ENCODE measurements around the gene SUN5.
"Not testable (repeated sequence)": the region's sequence is repeated elsewhere in the genome, so short reads cannot be mapped to it uniquely, and the experiment has no call there.

SUN5 gene

DNA sequence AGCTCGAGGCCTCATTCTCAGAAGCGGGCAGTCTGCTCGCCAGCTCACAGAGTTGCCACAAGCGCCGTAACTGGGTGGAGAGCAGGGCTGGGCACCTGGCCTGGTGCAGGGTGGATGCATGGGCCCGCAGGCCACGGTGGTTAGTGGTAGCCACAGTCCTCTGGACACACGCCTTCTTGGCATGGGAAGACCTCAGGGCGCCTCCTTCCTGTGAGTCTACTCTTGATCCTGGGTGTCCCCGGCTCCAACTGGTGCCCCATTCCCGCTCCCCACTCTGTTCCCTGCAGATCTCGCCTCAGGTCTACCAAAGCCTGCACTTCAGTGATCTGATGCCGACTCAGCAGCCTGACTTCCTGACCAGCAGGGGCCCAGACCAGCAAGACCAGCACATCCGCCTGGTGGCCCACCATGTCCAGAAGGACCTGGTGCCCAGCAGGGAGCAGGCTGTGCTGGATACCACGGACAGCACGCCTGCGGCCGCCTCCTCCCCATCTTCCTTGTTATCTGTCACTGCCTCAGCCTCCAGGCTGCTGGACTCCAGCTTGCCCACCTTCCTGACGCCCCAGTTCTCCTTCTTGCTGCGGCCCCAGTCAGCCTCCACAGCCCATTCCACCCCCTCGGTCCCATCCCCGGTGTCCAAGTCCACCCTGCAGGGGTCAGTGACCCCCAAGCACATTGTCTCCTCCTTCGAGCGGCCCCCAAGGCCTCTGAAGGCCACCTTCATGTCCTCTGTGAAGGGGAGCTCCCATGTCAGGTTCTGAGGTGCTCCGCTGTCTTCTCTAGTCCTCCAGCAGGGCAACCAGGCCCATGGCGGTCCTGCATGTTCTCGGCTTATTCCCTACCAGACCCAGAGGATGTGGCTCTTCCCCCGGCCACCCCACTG, 43.1 kb downstream of the SUN5 start:
- Mint-ChIP-seq H3K9me3 (peaks cover 22% of the 10 kb centered on the region), H3K4me3 (no peak overlapping the region), H3K36me3 (ENCODE audit: low read depth) (peaks cover 5% of the 10 kb centered on the region), H3K4me1 (ENCODE audit: low read depth) (peaks cover 9% of the 10 kb centered on the region), H3K27ac (no peak overlapping the region), H3K27me3 (no peaks in the 10 kb centered on the region)

DNA sequence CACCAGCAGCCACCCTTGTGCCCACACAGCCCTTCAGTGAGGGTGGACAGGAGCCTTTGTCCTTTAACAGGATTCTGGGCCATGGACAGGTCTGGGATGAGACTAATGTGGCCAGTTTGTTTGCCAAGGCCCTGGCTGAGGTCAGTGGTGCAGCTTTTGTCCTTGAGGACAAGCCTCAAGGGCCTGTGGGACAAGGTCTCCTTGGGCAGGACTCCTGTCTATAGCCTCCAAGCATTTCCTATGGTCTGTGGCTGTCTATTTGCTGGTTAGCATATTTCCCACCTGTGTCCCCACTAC, 44.1 kb downstream of the SUN5 start:
- peaks cover 5% of the 10 kb centered on the region for H3K4me1 Mint-ChIP-seq (ENCODE audit: low read depth)
- H3K9me3 Mint-ChIP-seq, result peaks cover 26% of the 10 kb centered on the region
- H3K27ac Mint-ChIP-seq, result no peak overlapping the region

DNA sequence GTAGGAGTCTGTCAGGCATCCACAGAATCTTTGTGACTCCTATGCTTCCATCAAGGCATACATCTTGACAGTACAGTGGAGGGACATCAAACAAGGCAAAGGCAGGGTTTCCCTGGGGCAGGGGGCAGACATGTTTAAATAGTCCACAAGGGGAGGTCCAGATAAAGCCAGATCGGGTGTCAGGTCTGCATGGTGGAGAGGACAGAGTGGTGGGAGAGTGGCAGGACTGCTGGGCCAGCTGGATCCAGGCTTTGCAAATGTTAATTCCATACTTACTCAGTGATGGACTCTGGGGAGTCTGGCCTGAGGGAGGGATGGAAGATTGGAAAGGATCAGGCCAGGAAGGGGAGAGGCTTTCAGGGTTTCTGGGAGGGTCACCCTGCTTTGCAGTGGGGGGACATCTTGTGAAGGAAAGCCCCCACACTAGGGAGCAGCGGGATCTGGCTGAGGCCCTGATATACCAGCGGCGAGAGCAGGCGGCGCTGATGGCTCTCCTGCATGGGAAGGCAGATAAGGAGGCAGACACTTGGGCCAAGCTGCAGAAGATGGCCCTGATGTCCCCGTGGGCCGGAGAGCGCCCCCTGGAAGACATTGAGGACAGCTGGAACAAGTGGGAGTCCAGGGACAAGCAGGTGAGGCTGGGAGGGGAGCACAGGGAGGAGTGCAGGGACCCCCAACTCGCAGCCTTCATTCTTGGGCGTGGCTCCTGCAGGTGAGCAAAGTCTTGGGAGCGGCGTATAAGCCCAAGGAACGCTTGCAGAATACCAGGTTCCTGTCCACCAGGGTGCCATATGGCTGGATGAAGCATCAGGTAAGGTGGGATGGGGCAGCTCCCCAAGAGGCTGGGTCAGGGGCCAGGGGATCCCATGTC, 44.6 kb downstream of the SUN5 start:
- Mint-ChIP-seq H3K4me1 (ENCODE audit: low read depth) (peaks cover 3% of the 10 kb centered on the region), H3K4me3 (no peak overlapping the region), H3K9me3 (peaks cover 26% of the 10 kb centered on the region), H3K27ac (no peak overlapping the region), H3K27me3 (no peaks in the 10 kb centered on the region), H3K36me3 (ENCODE audit: low read depth) (peaks cover 5% of the 10 kb centered on the region)

More for the DNA sequence above, 44.1 kb downstream of the SUN5 start:
- Mint-ChIP-seq H3K36me3 (ENCODE audit: low read depth) (peaks cover 5% of the 10 kb centered on the region), H3K27me3 (no peaks in the 10 kb centered on the region), H3K4me3 (no peak overlapping the region)

DNA sequence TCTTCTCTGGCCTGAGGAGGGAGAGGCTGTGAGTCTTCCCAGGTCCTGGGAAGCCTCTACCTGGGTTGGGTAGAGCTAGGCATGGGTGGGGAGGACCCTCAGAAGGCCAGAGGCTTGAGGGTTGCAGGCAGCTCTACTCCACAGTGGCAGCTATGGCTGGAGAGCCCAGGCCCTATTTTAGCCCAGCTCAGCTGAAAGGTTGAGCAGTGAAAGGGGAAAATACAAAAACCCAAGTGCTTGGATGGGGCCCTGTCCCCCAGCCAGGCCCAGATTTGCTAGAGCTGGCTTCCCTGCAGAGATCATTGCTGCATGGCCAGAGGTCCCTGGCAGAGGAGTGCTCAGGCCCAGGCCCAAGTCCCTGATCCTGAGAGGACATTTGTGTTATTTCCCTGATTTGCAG, 45.7 kb downstream of the SUN5 start:
- no peaks in the 10 kb centered on the region for H3K27me3 Mint-ChIP-seq

DNA sequence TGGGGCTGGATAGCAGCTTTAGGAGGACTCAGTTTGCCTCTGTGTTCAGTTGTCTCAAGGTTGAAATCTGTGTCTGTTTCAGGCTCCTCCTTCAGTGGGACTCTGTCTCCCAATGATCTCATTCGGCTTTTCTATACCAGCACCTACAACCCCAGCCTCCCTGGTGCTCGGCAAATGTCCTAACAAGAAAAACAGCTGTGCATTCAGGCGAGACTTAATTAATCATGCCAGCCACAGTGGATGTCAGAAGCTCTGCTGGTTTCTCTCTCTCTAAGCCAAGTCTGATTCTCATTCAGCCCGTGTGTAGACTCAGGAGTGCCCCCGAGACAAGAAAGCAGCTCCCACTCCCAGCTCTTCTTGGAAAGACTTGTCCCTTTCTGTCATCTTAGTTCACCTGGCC, 46.8 kb downstream of the SUN5 start:
- Mint-ChIP-seq H3K4me1 (ENCODE audit: low read depth) (no peaks in the 10 kb centered on the region), H3K27me3 (no peaks in the 10 kb centered on the region), H3K4me3 (no peak overlapping the region), H3K36me3 (ENCODE audit: low read depth) (peaks cover 5% of the 10 kb centered on the region), H3K9me3 (peaks cover 26% of the 10 kb centered on the region), H3K27ac (no peak overlapping the region)

More for the DNA sequence above, 45.7 kb downstream of the SUN5 start:
- H3K9me3 Mint-ChIP-seq, result peaks cover 26% of the 10 kb centered on the region
- no peak overlapping the region for H3K4me3 Mint-ChIP-seq
- no peak overlapping the region for H3K27ac Mint-ChIP-seq
- H3K4me1 Mint-ChIP-seq (ENCODE audit: low read depth), result peaks cover 2% of the 10 kb centered on the region
- peaks cover 5% of the 10 kb centered on the region for H3K36me3 Mint-ChIP-seq (ENCODE audit: low read depth)

DNA sequence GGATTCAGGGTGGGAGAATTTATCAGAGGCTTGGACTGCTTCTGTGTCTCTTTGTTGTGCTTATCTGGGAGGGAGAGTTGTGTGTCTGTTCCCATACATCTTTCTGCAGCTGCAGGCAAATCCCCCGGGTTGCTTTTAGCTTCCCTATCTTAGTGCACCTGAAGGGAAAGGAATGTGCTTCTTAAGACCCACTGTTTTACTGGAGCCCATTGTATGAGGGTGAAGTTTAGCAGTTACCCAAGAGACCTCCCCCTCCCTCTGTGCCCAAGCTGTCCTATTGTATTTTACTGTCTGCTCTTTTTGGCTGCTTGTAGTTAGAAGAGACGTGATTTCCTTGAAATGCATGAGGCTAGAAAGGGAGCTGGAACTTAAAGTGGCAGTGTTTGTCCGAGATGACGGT, 53.7 kb downstream of the SUN5 start:
- not testable (repeated sequence) for H3K4me3 Mint-ChIP-seq; H3K27ac Mint-ChIP-seq; H3K27me3 Mint-ChIP-seq; H3K36me3 Mint-ChIP-seq (ENCODE audit: low read depth); H3K9me3 Mint-ChIP-seq
- peaks cover 29% of the 10 kb centered on the region for H3K4me1 Mint-ChIP-seq (ENCODE audit: low read depth)

DNA sequence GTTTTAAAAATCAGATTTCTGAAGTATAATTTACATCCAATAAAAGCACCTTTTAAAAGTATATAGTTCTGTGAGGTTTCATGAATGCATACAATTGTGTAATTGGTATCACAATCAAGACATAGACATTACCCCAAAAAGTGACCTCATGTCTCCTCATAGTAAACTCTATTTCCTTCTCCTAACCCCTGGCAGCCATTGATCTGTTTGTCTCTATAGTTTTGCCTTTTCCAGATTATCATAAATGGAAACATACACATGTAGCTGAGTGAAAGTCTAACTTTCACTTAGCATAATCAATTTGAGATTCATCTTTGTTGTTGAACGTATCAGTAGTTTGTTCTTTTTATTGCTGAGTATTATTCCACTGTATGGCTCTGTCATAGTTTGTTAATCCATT, 57.6 kb downstream of the SUN5 start:
- no peak overlapping the region for H3K27ac Mint-ChIP-seq
- no peak overlapping the region for H3K4me3 Mint-ChIP-seq
- H3K4me1 Mint-ChIP-seq (ENCODE audit: low read depth), result peaks cover 32% of the 10 kb centered on the region
- no peaks in the 10 kb centered on the region for H3K9me3 Mint-ChIP-seq
- no peaks in the 10 kb centered on the region for H3K27me3 Mint-ChIP-seq
- H3K36me3 Mint-ChIP-seq (ENCODE audit: low read depth), result no peaks in the 10 kb centered on the region

DNA sequence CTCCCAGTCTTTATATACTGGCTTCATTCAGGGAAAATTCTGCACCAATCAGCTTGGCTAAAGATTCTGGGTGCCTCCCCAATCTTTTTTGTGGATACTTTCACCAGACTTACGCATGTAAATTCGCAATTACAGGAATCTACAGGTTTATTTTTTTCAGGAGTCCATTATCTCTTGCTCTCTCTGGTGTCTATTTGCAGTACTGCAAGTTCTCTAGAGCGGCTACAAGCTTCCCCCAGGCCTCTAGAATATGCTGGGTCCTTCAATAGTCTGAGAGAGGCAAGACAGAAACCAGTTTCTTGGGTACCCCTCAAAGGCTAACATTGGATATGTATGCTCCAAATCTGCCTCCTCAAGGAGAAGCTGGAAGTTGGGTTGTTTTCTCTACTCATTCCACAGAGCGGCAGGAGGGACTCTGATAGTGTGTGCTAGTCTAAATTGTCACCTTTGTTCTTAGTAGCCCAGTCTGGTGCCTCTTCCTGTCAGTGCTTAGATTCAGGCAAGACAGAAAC, 58.5 kb downstream of the SUN5 start:
- no peaks in the 10 kb centered on the region for H3K27me3 Mint-ChIP-seq
- H3K4me3 Mint-ChIP-seq, result no peak overlapping the region
- peaks cover 28% of the 10 kb centered on the region for H3K4me1 Mint-ChIP-seq (ENCODE audit: low read depth)
- H3K9me3 Mint-ChIP-seq, result no peaks in the 10 kb centered on the region
- no peaks in the 10 kb centered on the region for H3K36me3 Mint-ChIP-seq (ENCODE audit: low read depth)
- no peak overlapping the region for H3K27ac Mint-ChIP-seq

DNA sequence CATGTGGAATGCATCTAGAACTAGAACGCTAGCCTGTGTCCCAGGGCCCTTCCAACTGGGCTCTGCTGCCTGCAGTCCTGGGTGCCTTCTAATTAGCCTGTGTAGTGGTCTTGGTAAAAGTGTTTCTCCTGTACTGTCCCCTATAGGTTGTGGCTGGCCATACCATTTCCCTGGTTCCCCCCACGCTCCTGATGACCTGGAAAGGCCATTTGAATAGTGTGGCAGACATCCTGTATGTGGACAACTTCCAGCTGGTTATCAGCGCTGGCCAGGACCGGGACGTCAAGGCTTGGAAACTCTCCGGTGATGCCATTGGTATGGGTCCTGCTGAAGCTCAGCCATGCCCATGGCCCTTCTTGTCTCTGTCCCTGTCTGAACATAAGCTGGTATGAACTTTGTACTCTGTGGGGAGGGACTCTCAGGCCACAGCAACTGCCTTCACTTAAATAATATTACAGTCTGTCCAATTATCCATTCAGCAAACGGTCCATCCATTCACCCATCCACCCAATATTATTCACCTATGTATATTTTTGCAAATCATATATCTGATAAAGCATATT, 60.7 kb downstream of the SUN5 start:
- no peaks in the 10 kb centered on the region for H3K27me3 Mint-ChIP-seq
- peaks cover 17% of the 10 kb centered on the region for H3K4me1 Mint-ChIP-seq (ENCODE audit: low read depth)
- no peak overlapping the region for H3K4me3 Mint-ChIP-seq
- no peak overlapping the region for H3K27ac Mint-ChIP-seq
- no peaks in the 10 kb centered on the region for H3K9me3 Mint-ChIP-seq
- no peaks in the 10 kb centered on the region for H3K36me3 Mint-ChIP-seq (ENCODE audit: low read depth)

DNA sequence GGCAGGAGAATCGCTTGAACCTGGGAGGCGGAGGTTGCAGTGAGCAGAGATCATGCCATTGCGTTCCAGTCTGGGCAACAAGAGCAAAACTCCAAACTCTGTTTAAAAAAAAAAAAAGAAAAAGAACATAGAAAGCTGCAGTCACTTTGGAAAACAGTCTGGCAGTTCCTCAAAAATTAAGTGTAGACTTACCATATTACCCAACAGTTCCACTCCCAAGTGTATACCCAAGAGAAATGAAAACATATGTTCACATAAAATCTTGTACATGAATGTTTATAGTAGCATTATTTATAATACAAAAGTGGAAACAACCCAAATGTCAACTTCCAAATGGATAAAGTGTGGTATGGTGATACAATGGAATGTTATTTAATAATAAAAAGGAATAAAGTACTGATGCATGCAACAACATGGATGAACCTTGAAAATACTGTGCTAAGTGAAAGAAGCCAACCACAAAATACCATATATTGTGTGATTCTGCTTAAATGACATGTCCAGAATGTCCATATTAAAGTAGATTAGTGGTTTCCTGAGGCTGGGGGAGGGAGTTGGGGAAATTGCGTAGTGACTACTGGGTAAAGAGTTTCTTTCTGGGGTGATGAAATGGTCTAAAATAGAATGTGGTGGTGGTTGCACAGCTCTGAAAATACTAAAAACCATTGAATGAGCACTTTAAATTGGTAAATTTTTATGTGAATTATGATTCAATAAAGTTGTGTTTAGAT, 62.9 kb downstream of the SUN5 start:
- no peak overlapping the region for H3K27ac Mint-ChIP-seq
- H3K4me1 Mint-ChIP-seq (ENCODE audit: low read depth), result peaks cover 11% of the 10 kb centered on the region
- H3K9me3 Mint-ChIP-seq, result no peaks in the 10 kb centered on the region
- no peaks in the 10 kb centered on the region for H3K36me3 Mint-ChIP-seq (ENCODE audit: low read depth)
- H3K4me3 Mint-ChIP-seq, result no peak overlapping the region
- H3K27me3 Mint-ChIP-seq, result no peaks in the 10 kb centered on the region

DNA sequence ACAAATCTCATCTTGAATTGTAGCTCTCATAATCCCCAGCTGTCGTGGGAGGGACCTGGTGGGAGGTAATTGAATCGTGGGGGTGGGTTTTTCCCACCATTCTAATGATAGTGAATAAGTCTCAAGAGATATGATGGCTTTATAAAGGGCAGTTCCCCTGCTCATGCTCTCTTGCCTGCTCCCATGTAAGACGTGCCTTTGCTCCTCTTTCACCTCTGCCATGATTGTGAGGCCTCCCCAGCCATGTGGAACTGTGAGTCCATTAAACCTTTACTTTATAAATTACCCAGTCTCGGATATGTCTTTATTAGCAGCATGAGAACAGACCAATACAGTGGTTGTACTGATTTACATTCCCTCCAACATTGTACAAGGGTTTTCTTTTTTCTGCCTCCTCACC, 69.7 kb downstream of the SUN5 start:
- Mint-ChIP-seq H3K36me3 (ENCODE audit: low read depth) (no peaks in the 10 kb centered on the region), H3K4me3 (no peak overlapping the region), H3K27me3 (no peaks in the 10 kb centered on the region), H3K27ac (no peak overlapping the region), H3K9me3 (no peaks in the 10 kb centered on the region), H3K4me1 (ENCODE audit: low read depth) (no peaks in the 10 kb centered on the region)
